IPS-20b (cell line): ENCODE measurements around the gene ZDHHC7.
"Not testable (repeated sequence)": the region's sequence is repeated elsewhere in the genome, so short reads cannot be mapped to it uniquely, and the experiment has no call there.

Experiments used
- H3K27ac ChIP-seq: one replicate; pipeline ENCODE4 v1.5.1; 2013; ENCODE audit warnings: low read length
- H3K27me3 ChIP-seq: 2 replicates; pipeline ENCODE4 v1.6.1; 2013; ENCODE audit warnings: mild to moderate bottlenecking, low read length, inconsistent platforms; ENCODE audit not compliant: insufficient read depth
- H3K36me3 ChIP-seq: 2 replicates; pipeline ENCODE4 v1.6.1; 2013; ENCODE audit warnings: low read depth, mild to moderate bottlenecking, inconsistent platforms, low read length, moderate library complexity; ENCODE audit not compliant: insufficient read depth
- H3K4me1 ChIP-seq: 2 replicates; pipeline ENCODE4 v1.6.1; 2013; ENCODE audit warnings: mild to moderate bottlenecking, control low read depth, inconsistent platforms, low read length, moderate library complexity; ENCODE audit not compliant: insufficient read depth
- H3K4me3 ChIP-seq: 2 replicates; pipeline ENCODE4 v1.5.1; 2013; ENCODE audit warnings: mild to moderate bottlenecking, low read length, inconsistent platforms
- H3K9ac ChIP-seq: 2 replicates; pipeline ENCODE4 v1.6.1; 2013; ENCODE audit warnings: low read depth, mild to moderate bottlenecking, inconsistent platforms, low read length, moderate library complexity
- H3K9me3 ChIP-seq: 2 replicates; pipeline ENCODE4 v1.6.1; 2013; ENCODE audit warnings: mild to moderate bottlenecking, low read depth, low read length, inconsistent platforms; ENCODE audit not compliant: insufficient read depth

Gene ZDHHC7

DNA sequence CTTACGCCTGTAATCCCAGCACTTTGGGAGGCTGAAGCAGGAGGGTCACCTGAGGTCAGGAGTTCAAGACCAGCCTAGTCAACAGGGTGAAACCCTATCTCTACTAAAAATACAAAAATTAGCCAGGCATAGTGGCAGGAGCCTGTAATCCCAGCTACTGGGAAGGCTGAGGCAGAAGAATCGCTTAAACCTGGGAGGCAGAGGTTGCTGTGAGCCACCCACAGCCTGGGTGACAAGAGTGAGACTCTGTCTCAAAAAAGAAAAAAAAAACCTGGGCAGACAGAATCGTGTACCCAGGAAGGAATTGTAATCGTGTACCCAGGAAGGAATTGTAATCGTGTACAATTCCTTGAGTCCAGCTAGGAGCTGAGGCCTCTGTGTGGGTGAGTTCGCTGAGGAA, 72.7 kb downstream of the ZDHHC7 start:
- not testable (repeated sequence) for H3K36me3 ChIP-seq, H3K27me3 ChIP-seq, H3K9me3 ChIP-seq, H3K4me1 ChIP-seq, H3K27ac ChIP-seq, H3K4me3 ChIP-seq, H3K9ac ChIP-seq

DNA sequence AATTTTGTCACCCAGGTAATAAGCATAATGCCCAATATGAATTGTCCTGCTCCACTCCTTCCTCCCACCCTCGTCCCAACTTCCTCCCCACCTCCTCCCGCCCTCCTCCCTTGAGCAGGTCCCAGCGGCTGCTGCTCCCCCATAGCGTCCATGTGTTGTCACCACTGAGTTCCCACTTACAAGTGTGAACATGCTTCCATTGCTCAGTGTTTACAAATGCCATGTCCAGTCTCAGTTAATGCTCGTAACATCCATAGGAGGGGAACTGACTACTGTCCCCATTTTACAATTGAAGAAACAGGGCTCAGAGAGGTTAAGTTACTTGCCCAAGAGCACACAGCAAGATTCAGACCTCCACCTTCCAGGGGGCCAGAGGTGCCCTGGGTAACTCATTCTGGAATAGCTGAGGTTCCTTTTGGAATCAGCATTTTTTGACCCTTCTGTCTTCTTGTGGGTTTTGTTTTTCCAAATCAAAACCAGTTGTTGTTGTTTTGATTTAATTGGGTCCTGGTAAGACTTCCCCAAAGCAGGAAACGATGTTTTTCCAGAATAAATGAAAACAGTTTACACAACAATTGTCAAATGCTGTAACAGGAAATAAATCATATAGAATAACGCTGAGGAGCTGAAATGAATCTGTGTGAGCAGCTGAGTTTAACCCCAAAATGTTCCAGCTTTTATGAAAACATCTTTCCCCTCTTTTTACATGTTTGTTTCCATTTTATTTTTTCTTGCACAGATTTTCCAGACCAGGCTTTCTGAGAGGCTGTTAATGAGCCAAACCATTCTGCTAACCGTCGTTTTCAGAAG, 73.9 kb downstream of the ZDHHC7 start:
- no peak overlapping the region for H3K27ac ChIP-seq

DNA sequence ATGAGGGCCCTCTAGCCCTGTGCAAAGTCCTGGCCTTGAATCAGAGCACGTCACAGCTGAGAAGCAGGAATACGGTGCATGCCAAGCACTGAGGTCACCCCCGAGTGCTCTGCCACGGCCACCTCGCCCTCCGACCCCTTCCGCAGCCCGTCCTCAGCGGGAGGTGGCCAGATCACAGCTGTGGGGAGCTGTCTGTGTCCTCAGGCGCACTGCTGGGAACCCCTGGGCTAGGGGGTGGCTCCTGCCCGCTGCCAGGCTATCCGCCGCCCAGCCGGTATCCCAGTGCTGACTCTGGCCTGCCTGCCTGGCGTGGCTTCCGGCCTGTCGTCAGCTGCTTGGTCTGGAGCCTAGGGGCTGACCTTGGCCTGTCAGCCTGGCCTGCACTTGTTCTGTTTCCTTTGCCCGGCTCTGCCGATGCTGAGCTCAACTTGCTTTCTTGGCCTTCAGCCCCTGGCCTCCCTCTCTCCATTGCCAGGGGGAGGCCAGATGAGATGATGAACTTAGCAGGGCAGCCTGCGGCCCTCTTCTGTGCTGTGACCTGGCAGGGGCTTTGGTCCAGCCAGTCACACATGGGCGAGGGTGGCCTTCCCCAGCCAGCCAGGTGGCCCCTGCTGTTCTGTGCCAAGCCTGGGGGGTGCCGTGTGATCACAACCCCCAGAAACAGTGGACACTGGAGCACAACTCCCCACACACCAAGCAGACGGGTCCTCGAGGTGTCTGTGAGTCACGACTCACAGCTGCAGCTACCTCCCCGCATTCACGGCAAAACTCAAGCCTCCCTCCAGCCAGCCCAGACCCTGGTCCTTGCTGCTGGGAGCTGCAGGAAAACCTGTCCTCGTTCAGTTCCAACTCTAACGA, 77.3 kb downstream of the ZDHHC7 start:
- no peaks in the 10 kb centered on the region for H3K4me1 ChIP-seq
- no peak overlapping the region for H3K27ac ChIP-seq
- no peaks in the 10 kb centered on the region for H3K27me3 ChIP-seq
- no peak overlapping the region for H3K4me3 ChIP-seq
- no peaks in the 10 kb centered on the region for H3K36me3 ChIP-seq
- H3K9me3 ChIP-seq, result no peaks in the 10 kb centered on the region
- no peak overlapping the region for H3K9ac ChIP-seq

More for the DNA sequence above, 73.9 kb downstream of the ZDHHC7 start:
- Histone ChIP-seq H3K4me3 (no peak overlapping the region), H3K27me3 (no peaks in the 10 kb centered on the region), H3K9ac (no peak overlapping the region), H3K9me3 (no peaks in the 10 kb centered on the region), H3K36me3 (no peaks in the 10 kb centered on the region), H3K4me1 (no peaks in the 10 kb centered on the region)

DNA sequence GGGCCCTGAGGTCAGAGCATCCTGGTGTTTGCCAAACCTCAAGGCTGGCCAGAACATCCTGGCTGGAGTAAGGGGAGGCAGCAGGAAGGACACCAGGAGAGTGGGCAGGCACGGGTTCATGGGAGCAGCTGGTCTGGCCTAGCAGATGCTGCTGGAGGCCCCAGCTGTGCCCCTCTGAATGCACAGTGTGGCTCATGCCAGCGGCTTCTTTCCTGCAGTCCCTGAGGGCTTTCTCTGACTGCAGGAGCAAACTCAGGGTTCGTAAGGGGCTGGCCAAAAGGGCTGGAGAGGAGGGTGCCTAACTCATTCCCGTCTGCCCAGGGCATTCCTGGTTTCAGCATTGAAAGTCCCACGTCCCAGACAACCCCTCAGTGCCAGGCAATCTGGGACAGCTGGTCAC, 78.7 kb downstream of the ZDHHC7 start:
- no peaks in the 10 kb centered on the region for H3K36me3 ChIP-seq
- no peaks in the 10 kb centered on the region for H3K9me3 ChIP-seq
- H3K4me3 ChIP-seq, result no peak overlapping the region
- H3K27me3 ChIP-seq, result no peaks in the 10 kb centered on the region
- H3K27ac ChIP-seq, result no peak overlapping the region
- H3K9ac ChIP-seq, result no peak overlapping the region
- H3K4me1 ChIP-seq, result no peaks in the 10 kb centered on the region

DNA sequence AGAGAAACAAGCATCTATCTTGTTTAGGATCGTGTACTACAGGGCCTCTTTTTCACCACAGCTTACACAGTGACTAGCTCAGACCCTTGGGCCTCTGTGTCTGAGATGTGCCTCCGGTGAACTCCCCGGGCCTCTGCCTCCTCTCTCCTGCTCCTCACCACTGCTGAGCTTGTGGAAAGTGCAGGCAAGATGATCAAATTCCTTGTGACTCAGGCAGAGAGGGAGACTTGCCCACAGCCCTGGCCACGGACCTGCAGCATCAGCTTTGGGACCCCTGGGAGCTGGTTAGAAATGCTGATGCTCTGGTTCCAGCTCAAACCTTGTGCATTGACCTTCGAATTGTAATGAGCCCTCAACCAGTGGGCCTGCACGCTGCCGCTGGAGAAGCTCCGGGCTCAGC, 79.8 kb downstream of the ZDHHC7 start:
- H3K27me3 ChIP-seq, result no peaks in the 10 kb centered on the region
- H3K27ac ChIP-seq, result no peak overlapping the region
- no peaks in the 10 kb centered on the region for H3K9me3 ChIP-seq
- H3K9ac ChIP-seq, result no peak overlapping the region
- H3K36me3 ChIP-seq, result no peaks in the 10 kb centered on the region
- H3K4me3 ChIP-seq, result no peak overlapping the region
- H3K4me1 ChIP-seq, result no peaks in the 10 kb centered on the region

DNA sequence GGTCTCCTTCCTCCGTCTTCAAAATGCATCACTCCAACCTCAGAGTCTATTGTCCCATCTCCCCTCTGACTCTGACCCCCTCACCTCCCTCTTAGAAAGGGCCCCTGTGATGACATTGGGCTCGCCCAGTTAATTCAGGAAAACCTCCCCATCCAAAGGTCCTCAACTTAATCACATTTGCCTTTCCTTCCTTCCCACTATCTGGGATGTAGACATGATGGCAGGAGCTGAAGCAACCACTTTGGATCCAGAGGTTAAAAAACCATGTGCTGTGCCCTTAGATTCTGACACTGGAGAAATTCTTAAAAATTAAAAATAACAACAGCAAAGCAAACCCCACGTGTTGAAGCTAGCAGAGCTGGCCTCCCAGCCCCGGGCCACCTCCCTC, 80.2 kb downstream of the ZDHHC7 start:
- Histone ChIP-seq H3K36me3 (no peaks in the 10 kb centered on the region), H3K4me1 (no peaks in the 10 kb centered on the region), H3K9ac (no peak overlapping the region), H3K27ac (no peak overlapping the region), H3K9me3 (no peaks in the 10 kb centered on the region), H3K4me3 (no peak overlapping the region), H3K27me3 (no peaks in the 10 kb centered on the region)

DNA sequence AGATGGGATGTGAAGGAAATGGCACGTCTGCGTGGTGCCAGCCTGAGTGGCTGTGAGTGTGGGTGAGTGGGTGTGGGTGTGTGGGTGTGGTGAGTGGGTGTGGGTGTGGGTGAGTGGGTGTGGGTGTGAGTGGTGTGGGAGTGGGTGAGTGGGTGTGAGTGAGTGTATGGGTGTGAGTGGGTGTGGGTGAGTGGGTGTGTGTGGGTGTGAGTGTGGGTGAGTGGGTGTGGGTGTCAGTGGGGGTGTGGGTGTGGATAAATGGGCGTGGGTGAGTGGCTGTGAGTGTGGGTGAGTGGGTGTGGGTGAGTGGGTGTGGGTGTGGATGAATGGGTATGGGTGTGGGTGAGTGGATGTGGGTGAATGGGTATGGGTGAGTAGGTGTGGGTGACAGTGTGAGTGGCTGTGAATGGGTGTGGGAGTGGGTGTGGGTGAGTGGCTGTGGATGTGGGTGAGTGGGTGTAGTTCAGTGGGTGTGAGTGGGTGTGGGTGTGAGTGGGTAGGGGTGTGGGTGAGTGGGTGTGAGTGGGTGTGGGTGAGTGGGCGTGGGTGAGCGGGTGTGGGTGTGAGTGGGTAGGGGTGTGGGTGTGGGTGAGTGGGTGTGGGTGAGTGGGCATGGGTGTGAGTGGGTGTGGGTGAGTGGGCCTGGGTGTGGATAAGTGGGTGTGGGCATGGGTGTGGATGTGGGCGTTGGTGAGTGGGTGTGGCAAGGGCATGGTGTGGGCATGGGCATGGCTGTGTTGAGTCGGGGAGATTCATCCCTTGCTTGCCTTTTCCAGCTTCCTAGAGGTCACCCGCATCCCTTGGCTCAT, 80.8 kb downstream of the ZDHHC7 start:
- Histone ChIP-seq H3K9me3 (no peaks in the 10 kb centered on the region), H3K9ac (no peak overlapping the region), H3K27ac (no peak overlapping the region), H3K36me3 (no peaks in the 10 kb centered on the region), H3K4me1 (no peaks in the 10 kb centered on the region), H3K27me3 (no peaks in the 10 kb centered on the region), H3K4me3 (no peak overlapping the region)

DNA sequence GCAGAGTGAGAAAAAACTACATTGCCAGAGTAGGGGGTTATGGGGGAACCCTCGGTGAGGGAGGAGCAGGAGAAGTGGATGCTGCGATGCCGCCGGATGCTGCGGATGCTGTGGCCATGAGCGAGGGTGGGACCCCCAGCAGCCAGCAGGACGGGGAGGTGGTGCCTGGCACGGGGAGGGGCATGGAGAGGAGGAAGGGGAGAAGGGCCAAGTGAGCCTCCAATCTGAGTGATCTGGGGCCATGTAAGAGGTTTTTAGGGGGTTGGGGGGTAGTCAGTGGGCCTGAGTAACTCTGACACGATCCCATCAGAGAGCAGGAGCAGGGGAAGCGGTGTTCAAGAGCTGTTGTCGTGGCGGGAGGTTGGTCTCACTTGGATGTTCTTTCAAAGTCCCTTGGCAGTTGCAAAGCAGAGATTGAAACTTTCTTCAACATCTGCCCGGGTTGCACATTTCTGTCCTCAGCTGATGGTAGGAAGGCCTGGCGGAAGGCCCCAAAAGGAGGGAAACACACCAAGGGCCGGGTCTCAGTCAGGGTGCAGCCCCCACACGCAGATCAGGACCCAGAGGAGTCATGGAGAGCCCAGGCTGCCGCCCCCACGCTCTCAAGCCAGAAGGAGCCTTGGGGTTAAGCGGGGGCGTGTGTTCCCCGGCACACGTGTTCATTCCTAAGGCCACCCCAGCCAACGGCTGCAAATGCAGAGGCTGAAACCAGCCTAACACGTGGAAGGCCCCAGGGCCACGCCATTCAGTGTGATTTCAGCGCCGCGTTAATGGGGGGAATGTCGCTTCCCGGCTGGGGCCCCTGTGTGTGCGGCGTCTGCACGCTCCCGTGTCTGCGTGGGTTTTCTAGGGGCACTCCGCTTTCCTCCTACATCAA, 81.7 kb downstream of the ZDHHC7 start:
- no peak overlapping the region for H3K9ac ChIP-seq
- no peaks in the 10 kb centered on the region for H3K9me3 ChIP-seq
- H3K36me3 ChIP-seq, result no peaks in the 10 kb centered on the region
- H3K27me3 ChIP-seq, result no peaks in the 10 kb centered on the region
- H3K27ac ChIP-seq, result no peak overlapping the region
- no peaks in the 10 kb centered on the region for H3K4me1 ChIP-seq
- H3K4me3 ChIP-seq, result no peak overlapping the region

DNA sequence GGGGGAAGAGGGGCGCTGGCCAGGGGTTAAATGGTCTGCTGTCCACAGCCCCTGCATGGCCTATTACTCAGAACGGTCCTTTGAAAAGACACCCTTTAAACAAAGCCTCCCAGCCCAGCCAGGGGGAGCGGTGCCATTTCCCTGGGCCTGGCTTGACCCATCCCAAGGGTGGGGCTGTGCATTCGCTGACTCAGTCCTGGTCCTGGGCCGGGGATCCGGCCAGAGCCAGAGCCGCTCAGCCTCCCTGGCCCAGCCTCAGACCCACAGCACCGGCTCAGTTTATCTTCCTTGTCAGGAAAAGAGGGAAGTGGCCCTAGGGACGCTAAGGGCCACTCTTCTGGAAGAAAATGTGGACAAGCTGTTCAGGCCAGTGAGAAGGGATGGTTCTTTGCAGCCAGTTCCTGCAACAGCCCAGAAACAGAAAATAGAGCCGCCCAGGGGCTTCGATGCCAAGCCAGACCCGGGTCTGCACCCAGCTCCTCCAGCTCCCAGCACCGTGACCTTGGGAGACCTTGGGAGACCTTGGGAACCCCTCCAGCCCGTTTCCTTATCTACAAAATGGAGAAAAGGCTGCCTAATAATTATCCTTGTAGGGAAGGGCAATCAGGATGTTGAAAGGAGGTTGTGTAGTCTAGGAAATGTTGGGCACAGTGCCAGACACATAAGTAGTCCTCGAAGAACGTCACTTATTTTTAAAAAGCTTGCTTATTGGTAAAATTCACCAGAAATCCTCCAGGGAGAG, 82.5 kb downstream of the ZDHHC7 start:
- no peak overlapping the region for H3K4me3 ChIP-seq
- no peaks in the 10 kb centered on the region for H3K27me3 ChIP-seq
- H3K4me1 ChIP-seq, result no peaks in the 10 kb centered on the region

DNA sequence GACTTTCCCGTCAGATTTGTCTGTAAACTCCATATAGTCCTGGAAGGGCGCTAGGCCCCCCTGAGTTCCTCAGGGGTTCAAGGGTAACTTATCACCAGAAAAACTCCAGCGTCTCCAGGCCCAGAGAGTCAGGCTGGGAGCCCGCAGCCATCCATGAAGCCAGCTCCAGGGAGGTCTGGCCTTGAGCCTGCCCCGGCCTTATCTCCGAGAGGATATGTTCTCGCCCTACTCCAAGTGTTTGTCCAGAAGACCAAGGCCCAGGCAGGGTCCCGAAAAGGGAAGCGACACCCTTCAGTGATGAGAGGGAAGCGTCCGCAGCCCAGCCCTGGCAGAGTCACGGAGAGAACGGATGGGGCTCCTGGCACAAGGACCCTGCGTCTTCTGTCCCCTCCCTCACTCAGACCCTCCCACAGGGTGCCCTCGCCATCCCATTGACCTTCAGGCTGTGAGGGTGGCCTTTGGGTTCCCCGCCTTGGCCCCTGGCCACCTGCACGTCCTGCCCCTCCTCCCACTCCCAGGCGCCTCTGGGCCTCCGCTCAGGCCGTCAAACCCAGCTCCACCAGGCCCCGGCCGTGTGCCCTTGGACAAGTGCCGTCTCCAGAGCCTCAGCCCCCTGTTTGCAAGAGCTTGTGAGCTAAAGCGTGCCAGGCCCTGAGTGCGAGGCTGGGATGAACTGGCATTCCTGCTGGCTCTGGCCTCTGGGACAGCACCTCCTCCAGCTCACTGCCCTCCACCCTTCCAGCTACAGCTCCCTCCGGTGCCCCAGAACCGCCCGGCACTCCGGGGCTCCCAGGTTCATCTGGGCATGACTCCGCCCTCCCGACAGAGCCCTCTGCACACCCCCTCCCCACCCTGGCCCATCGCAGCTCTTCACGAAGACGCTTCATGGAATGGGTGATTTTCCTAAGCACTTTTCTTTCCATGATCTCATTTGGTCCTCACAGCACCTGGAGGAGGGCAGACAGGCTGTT, 83.4 kb downstream of the ZDHHC7 start:
- no peaks in the 10 kb centered on the region for H3K36me3 ChIP-seq
- no peak overlapping the region for H3K4me3 ChIP-seq
- no peaks in the 10 kb centered on the region for H3K9me3 ChIP-seq
- H3K27ac ChIP-seq, result no peak overlapping the region
- no peaks in the 10 kb centered on the region for H3K27me3 ChIP-seq
- H3K4me1 ChIP-seq, result no peaks in the 10 kb centered on the region
- no peak overlapping the region for H3K9ac ChIP-seq

More for the DNA sequence above, 82.5 kb downstream of the ZDHHC7 start:
- Histone ChIP-seq H3K9ac (no peak overlapping the region), H3K36me3 (no peaks in the 10 kb centered on the region), H3K27ac (no peak overlapping the region), H3K9me3 (no peaks in the 10 kb centered on the region)
